GM19455 (cell line): ENCODE data around the gene OTUD1.
"Not testable (repeated sequence)": the region's sequence is repeated elsewhere in the genome, so short reads cannot be mapped to it uniquely, and the experiment has no call there.

Experiments used
- ATAC-seq: cut with Tn5 transposase; IDR thresholded peaks from one replicate; pipeline ENCODE4 v1.9.1; 2021; ENCODE audit not compliant: unreplicated experiment

OTUD1 gene, protein sequence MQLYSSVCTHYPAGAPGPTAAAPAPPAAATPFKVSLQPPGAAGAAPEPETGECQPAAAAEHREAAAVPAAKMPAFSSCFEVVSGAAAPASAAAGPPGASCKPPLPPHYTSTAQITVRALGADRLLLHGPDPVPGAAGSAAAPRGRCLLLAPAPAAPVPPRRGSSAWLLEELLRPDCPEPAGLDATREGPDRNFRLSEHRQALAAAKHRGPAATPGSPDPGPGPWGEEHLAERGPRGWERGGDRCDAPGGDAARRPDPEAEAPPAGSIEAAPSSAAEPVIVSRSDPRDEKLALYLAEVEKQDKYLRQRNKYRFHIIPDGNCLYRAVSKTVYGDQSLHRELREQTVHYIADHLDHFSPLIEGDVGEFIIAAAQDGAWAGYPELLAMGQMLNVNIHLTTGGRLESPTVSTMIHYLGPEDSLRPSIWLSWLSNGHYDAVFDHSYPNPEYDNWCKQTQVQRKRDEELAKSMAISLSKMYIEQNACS

DNA sequence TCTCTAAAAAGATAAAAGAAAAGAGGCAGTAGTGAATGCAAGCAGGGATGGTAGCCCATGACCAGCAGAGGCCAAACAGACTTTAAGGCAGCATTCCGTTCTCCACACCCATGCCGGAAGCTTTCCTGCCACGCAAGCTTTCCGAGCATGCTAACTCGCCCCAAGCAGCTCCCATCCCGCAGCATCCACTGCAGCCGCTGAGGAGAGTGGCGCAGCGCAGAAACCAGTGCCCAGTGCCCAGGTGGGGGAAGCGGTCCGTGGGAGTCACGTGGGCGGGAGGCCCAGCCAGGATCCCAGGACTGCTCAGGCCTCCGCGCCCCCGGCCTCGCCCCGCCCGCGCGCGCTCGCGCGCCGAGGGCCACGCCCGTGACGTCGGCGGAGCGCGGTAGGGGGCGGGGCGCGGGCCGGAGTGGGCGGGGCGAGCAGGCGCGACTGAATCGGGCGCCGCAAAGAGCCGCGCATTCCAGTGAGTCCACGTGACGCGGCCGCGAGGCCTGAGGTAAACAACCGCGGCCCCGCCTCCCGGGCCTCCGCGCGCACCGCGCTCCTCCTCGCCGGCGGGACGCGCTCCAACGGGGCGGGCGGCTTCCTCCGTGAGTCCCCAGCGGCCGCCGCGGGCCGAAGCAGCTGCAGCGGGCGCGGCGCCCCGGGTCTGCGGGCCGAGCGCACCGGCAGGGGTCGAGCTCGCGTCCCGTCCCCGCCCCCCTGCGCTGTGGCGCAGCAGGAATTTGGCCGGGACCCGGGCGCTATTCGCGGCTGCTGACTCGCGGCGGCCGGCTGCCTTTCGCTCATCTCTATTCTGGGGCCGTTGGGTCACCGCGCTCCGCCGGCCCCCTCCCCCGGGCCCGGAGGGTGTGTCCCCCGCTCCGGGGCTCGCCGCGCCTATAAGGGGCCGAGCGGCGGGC, at the start of gene OTUD1:
TSS of gene OTUD1 (plus strand) at position 529 of the 905 bp plus-strand sequence. CDS start 383 bp downstream, outside the sequence.
- peak; percentile 77 for ATAC-seq

DNA sequence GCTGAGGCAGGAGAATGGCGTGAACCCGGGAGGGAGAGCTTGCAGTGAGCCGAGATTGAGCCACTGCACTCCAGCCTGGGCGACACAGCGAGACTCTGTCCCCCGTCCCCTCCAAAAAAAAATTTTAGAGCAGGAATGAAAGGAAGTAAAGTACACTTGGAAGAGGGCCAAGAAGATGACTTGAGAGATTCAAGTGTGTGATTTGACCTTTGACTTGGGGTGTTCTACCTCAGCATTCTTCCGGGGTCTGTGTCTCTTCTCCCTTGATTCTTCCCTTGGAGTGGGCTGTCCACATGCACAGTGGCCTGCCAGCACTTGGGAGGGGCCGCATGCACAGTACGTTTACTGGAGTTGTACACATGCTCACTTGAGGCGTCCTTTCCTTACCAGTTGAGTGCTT, 48.5 kb upstream of the OTUD1 start:
- ATAC-seq, result not testable (repeated sequence)

DNA sequence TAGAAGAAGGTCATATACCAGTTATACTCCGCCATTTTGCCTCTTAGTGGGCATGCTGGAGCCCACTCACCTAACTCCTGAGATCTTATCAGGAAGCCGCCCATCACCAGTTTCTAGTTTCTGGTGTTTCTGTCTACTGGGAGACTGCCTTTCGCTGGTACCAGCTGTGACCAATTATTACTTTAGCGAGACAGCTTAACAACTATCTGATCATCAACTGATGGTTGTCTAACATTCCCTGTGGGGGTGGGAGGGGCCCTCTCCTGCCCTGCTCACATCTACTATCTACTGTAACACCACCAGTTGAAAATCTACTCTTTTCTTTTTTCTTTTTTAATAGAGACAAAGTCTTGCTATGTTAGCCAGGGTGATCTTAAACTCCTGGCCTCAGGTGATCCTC, 48.1 kb upstream of the OTUD1 start:
- no peak for ATAC-seq

DNA sequence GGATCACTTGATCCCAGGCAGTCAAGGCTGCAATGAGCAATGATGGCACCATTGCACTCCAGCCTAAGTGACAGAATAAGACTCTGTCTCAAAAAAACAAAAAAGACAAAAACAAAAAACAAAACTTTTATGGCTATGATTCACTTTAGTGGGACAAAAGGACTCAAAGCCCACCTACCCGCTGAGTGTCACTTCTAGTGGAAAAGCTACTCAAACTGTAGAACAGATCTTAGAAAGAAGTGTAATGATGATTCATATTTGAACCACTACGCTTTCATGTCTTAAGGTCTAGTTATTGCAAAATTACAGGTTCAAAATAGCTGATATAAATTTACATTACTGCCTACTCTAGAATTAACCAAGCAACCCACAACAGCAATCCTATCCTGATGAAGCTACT, 47.1 kb upstream of the OTUD1 start:
- no peak for ATAC-seq

GRCh38 chr10:23395017-23395416, 43.9 kb upstream of the OTUD1 start:
- ATAC-seq, result no peak

GRCh38 chr10:23396695-23397094, 42.2 kb upstream of the OTUD1 start:
- ATAC-seq, result no peak

GRCh38 chr10:23399701-23400144, 39.2 kb upstream of the OTUD1 start:
- no peak for ATAC-seq

DNA sequence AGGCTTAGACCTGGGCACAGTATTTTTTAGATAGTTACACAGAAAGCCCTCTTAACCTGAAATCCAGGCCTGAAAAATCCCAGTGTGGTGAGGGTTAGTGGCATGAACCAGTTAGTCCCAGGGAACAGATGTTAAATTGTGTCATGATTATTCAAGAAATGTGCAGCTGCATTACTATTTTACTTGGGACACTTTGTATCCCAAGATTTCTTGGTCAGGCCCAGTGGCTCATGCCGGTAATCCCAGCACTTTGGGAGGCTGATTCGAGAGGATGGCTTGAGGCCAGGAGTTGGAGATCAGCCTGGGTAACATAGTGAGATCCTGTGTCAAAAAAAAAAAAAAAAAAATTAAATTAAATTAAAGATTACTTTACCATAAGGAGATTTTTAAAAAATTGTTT, 36.0 kb upstream of the OTUD1 start:
- no peak for ATAC-seq

DNA sequence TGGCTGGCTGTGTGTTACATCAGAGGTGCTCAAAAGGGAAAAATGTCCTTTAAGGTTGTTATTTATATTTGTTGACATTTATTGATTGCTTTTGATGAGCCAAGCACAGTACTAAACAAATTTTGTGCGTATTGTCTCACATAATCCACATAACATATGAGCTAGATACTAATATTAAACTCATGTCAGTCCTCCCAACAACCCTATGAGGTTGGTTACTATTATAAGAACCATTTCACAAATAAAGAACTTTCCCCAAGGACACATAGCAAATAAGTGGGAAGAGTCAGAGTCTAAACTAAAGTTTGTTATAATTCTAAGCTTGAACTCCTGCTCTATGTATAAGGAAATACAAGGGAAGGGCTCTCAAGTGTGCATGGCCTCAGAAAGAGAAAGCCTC, 35.6 kb upstream of the OTUD1 start:
- ATAC-seq, result no peak

- ATAC-seq, result no peak
These were observed 35.2 kb upstream of the OTUD1 start for GRCh38 chr10:23403719-23404118.

DNA sequence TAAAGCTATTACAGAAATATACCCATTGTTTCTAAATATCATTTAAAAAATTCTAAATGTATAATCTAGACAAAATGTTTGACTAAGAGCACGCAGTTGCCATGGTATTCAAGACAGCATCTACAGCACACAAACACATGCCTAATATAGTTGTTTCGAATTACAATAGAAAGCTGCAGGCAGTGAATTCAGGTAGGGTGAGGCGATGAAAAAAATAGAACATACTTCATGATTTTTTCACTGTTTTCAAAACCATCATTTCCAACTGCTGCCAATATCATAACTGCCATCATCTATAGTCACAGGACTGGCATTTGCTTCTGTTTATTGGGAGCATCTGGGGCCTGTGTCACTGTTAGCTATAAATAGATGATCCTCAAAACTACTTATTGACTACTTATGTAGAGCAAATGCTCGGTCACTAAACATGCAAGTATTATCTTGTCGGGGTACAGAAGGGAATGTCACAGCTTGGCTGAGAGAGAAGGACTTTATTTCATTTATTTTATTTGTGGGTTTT, 34.4 kb upstream of the OTUD1 start:
- no peak for ATAC-seq

- no peak for ATAC-seq
These were observed 33.3 kb upstream of the OTUD1 start for GRCh38 chr10:23405540-23405939.

GRCh38 chr10:23406409-23406808, 32.5 kb upstream of the OTUD1 start:
- no peak for ATAC-seq

DNA sequence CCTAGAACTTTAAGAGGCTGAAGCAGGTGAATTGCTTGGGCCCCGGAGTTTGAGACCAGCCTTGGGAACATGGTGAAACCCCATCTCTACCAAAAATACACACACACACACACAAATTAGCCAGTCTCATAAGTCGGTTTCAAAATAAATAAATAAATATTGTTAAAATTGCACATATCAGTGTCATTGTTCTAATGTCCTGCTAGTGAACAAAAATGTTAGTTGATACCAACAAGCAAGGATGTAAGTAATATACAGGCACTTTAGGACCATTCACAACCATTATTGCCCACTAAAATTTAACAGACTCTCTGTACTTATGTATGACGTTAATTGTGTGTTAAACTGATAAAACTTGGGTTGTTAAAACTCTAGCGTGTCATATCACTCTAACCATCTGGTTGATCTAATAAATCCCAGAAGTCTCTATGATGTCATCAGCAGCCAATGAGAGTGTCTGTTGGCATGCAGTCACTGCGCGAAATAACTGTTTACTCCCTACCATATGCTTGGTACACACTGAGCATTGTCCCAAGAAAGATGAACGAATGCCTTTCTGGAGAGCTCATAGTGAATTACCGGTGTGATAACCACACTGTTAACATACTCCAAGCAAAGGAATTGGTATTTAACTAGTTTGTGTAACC, 30.4 kb upstream of the OTUD1 start:
- ATAC-seq, result no peak

DNA sequence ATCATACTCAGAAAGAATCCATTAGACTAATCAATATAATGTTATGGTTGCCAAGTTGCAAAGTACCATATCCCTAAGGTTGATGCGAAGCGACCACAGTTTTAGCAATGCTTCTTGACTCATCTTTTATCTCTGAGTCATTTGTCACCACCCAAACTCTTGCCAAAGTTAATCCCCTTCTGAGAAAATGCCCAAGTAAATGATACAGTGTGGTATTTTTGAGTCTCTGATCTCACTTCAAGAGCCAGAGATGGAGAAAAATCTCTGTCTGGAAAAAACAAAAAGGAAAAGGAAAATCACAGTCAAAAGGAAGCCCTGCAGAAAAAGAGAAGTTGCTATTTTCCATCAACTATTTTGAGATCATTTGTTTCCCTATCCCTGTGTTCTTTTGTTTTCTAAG, 26.7 kb upstream of the OTUD1 start:
- no peak for ATAC-seq

DNA sequence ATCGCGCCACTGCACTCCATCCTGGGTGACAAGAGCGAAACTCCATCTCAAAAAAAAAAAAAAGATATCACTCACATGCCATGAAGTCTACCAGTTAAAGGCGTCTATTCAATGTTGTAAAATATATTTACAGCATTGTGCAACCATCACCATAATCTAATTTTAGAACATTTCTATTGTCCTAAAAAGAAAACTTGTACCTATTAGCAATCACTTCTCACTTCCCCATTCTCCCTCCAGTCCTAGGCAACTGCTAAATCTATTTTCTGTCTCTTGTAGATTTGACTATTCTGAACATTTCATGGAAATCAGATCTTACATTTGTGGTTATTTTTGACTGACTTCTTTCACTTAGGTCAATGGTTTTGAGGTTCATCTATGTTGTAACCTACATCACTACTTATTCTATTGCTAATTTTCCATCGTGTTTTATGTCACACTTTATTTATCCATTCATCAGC, 25.2 kb upstream of the OTUD1 start:
- peak; percentile 81 for ATAC-seq

DNA sequence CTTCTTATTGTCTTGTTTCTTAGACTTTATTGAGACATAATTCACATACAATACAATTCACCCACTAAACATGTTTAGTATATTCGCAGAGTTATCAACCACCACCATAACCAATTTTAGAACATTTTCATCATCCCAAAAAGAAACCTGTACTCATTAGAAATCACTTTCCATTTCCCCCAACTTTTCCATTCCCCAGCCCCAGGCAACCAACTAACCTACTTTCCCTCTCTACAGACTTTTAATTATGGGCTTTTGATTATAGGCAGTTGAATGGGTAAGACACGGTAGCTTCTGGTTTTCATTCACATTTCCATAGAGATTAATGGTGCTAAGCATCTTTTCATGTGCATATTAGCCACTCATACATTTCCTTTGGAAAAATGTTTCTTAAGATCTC, 24.2 kb upstream of the OTUD1 start:
- no peak for ATAC-seq

- no peak for ATAC-seq
These were observed 21.6 kb upstream of the OTUD1 start for GRCh38 chr10:23417254-23417653.

- ATAC-seq, result no peak
These were observed 20.7 kb upstream of the OTUD1 start for GRCh38 chr10:23418051-23418681.

DNA sequence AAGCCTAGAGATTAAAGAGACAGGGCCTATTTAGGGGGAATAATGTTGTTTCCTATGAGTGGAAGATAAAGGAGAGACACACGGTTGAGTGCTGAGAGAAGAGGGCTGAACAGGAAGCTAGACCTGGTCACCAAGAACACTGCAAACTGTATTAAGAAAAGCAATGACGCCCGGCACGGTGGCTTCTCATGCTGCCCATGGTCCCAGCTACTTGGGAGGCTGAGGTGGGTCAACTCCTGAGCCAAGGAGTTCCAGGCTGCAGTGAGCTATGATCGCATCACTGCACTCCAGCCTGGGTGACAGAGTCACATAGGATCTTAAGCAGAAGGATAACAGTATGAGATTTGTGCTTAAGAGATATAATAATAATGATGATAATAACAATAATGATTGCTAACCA, 19.7 kb upstream of the OTUD1 start:
- no peak for ATAC-seq
